ENCODE results near the gene GMIP. TPM values are rescaled to one million over a fixed set of nuclear protein-coding genes. Genes with fewer than 3 reads are reported as not detected.
A peak's percentile ranks its signal among the peaks of the same experiment; 100 is the strongest.
"Not testable (repeated sequence)": the region's sequence is repeated elsewhere in the genome, so short reads cannot be mapped to it uniquely, and the experiment has no call there.

The GMIP gene
- total RNA-seq, 4 donors from 2014 or later = 12.9 to 23.5 (median 17.3) TPM

DNA sequence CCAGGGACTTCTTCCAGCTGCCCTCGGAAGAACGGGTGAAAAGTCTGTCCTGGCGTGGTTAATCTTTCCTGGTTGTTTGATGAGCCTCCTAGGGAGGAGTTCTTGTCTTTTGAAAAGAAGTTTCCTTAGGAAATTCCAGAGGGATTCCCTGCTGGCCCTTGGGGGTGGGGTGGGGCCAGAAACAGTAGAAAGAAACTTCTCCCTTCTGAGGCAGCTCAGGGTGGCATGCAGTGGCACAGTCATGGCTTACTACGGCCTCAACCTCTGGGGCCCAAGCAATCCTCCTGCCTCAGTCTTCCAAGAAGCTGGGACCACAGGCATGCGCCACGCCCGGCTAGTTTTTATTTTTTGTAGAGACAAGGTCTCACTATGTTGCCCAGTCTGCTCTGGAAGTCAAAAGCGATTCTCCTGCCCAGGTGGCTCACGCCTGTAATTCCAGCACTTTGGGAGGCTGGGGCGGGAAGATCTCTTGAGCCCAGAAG is 26.7 kb upstream of the GMIP start:
- WGBS, 2 donors = 74 to 76% methylated on average over 10 of the region's 10 CpGs
- Histone ChIP-seq H3K27ac (no peak overlapping the region), H3K9me3 (no peaks in the 10 kb centered on the region), H3K27me3 (no peaks in the 10 kb centered on the region), H3K36me3 (no peaks in the 10 kb centered on the region), H3K4me1 (peaks cover 15 to 17% of the 10 kb centered on the region in 2 donors), H3K4me3 (replicated peaks in 1 of 3) (peak overlapping the region in 1 of 3 donors; percentile 94)
- intact Hi-C loops (cut with DNase I) = no loop called here
- TF ChIP-seq POLR2A (IDR thresholded peaks at IDR 0.05) = no peak
- no peak for TF ChIP-seq CTCF (IDR thresholded peaks at IDR 0.05)
- DNase-seq = no peak

- intact Hi-C loops (cut with DNase I) = no loop called here
- 13 to 18% methylated on average over 10 to 12 of the region's 36 CpGs for WGBS, 2 donors
- Histone ChIP-seq H3K27me3 (no peaks in the 10 kb centered on the region), H3K9me3 (no peaks in the 10 kb centered on the region), H3K4me3 (replicated peaks in 1 of 3) (peak within 1 kb of the TSS; percentile 72 to 95 (median 94)), H3K27ac (peak within 1 kb of the TSS; percentile 57 to 76 (median 73)), H3K4me1 (peaks cover 15 to 17% of the 10 kb centered on the region in 2 donors), H3K36me3 (no peaks in the 10 kb centered on the region)
- DNase-seq = peak; percentile 95
- TF ChIP-seq POLR2A (IDR thresholded peaks at IDR 0.05) (peak in 1 of 2 donors; percentile 60), CTCF (IDR thresholded peaks at IDR 0.05) (no peak)
These were observed 25.0 kb upstream of the GMIP start, which contains the start of gene ZNF101 for GRCh38 chr19:19668230-19669012. Gene ZNF101 (plus strand): TSS chr19:19668839. CDS start chr19:19668964, 125 bp downstream.

GRCh38 chr19:19665420-19665948 is 22.0 kb upstream of the GMIP start:
- intact Hi-C loops (cut with DNase I); H3K27ac ChIP-seq; DNase-seq; H3K4me3 ChIP-seq (replicated peaks in 1 of 3); H3K36me3 ChIP-seq; H3K9me3 ChIP-seq; H3K27me3 ChIP-seq: not testable (repeated sequence)
- WGBS, 2 donors = 94 to 98% methylated on average over 22 of the region's 22 CpGs
- H3K4me1 ChIP-seq = peaks cover 32% of the 10 kb centered on the region in 2 donors

DNA sequence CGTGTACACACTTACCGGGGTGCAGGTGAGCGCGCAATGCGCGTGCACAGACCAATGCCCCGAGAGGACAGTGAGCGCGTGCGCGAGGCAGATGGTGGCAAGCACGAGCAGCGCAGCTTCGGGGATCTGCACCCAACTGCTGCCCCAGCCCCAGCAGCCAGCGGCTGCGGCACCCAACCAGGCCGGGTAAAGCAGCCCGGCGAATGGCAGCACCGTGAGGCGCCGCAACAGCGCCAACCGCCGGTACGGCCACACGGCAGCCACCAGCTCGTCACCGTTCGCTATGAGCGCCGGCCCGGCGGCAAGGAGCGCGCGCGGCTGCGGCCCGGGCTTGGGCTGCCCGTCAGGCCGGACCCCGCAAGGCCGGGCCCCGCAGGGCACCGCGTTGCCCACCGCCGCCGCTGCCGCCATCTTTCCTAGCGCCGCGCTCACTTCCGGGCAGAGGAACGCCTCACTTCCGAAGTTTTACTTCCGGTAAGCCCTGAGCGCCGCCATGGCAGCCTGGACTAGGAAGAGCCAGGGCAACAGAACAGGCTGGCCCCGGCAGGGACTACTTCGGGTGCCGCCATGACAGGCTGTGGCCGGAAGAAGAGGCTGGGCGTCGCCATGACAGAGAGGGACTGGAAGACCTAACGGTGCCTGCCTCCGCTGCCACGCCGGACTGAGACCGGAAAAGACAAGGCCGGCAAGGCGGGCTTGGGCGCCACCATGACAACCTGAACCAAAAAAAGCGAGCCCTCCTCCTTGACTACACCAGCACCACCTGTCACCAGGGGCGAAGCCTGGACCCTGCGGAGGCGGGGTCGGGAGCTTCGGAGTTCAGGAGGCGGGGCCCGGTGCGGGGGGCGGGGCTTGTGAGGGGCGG is 20.0 kb upstream of the GMIP start, which contains the start of gene ATP13A1:
Gene ATP13A1 (minus strand): TSS at position 421 of the 865 bp plus-strand sequence. CDS start 10 bp downstream, at position 411.
- no peaks in the 10 kb centered on the region for H3K9me3 ChIP-seq
- H3K36me3 ChIP-seq = peaks cover 10 to 11% of the 10 kb centered on the region in 2 donors
- TF ChIP-seq POLR2A (IDR thresholded peaks at IDR 0.05) (peak in 1 of 2 donors; percentile 68), CTCF (IDR thresholded peaks at IDR 0.05) (peak in 3 of 6 experiments; percentile 27 to 33 (median 29))
- DNase-seq = peak; percentile 99
- no peaks in the 10 kb centered on the region for H3K27me3 ChIP-seq
- intact Hi-C loops (cut with DNase I) = no loop called here
- WGBS, 2 donors = 0% methylated on average over 9 to 33 of the region's 85 CpGs
- peak within 1 kb of the TSS; percentile 78 to 90 (median 84) for H3K27ac ChIP-seq
- H3K4me3 ChIP-seq (replicated peaks in 1 of 3) = peak within 1 kb of the TSS; percentile 61 to 90 (median 89)
- peaks cover 22% of the 10 kb centered on the region in 2 donors for H3K4me1 ChIP-seq

DNA sequence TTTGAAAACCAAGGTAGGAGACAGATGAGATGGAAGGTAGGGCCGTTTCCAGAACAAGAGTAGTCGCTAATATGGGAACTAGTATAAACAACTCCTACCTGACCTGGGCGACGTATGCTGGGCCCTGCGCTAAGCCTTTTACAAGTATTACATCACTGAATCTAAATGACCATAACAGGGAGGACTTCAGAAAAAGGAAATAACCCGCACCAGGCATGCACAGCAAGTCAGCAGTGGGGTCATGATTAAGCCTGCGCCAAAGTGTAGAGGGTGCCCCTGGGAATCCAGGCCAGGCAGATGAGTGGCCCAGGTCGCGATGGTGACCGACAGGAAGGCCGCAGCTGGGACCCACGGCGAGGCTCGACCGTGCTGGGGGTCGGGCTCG is 19.4 kb upstream of the GMIP start:
- Histone ChIP-seq H3K36me3 (peaks cover 15% of the 10 kb centered on the region in 2 donors), H3K4me3 (replicated peaks in 1 of 3) (peak overlapping the region; percentile 61 to 90 (median 89)), H3K9me3 (no peaks in the 10 kb centered on the region), H3K4me1 (peaks cover 17% of the 10 kb centered on the region in 2 donors), H3K27ac (peak overlapping the region in 2 of 3 donors; percentile 37 to 90), H3K27me3 (no peaks in the 10 kb centered on the region)
- no peak for DNase-seq
- intact Hi-C loops (cut with DNase I) = no loop called here
- no peak for TF ChIP-seq CTCF (IDR thresholded peaks at IDR 0.05)
- no peak for TF ChIP-seq POLR2A (IDR thresholded peaks at IDR 0.05)
- 8 to 11% methylated on average over 7 to 15 of the region's 17 CpGs for WGBS, 2 donors

Measured in thyroid gland (tissue), 4 donors.